Body of pancreas (tissue), 4 donors: Measurements from ENCODE around the gene ADAMTS19. TPM values are rescaled to one million over a fixed set of nuclear protein-coding genes. Genes with fewer than 3 reads are reported as not detected.

Source experiments
- ATAC-seq: fragments of 150-250 bp; one replicate; pipeline ENCODE4 v1.9.1; 2016
- DNase-seq, 4 donors: peaks; one replicate each; pipeline ENCODE4 v3.0.0-alpha.2; 2019
- H3K27ac ChIP-seq, 4 donors: fragments of 200-600 bp; sonication (generic); 1 replicate in 3 of 4; 2 replicates in 1 of 4; pipeline versions ENCODE4 v1.5.1 to v1.6.1; 2016 to 2019; ENCODE audit warnings: mild to moderate bottlenecking in 1 of 4, mixed read lengths in 1 of 4, moderate library complexity in 1 of 4
- H3K27me3 ChIP-seq, 2 donors: fragments of 200-600 bp; sonication (generic); one replicate each; pipeline ENCODE4 v1.6.0; 2016; ENCODE audit warnings: mild to moderate bottlenecking in 1 of 2
- H3K36me3 ChIP-seq, 2 donors: fragments of 200-600 bp; sonication (generic); replicated peaks in 1 of 2; 2 replicates each; pipeline ENCODE4 v1.5.1; 2016; ENCODE audit warnings: low read depth in 2 of 2; ENCODE audit not compliant: insufficient read depth in 1 of 2
- H3K4me1 ChIP-seq: fragments of 200-600 bp; sonication (generic); one replicate; pipeline ENCODE4 v1.6.0; 2016
- H3K4me3 ChIP-seq, 2 donors: fragments of 200-600 bp; sonication (generic); 1 replicate in 1 of 2; 2 replicates in 1 of 2; pipeline ENCODE4 v1.5.1; 2016 to 2019
- H3K9me3 ChIP-seq, 3 donors: fragments of 200-600 bp; sonication (generic); 1 replicate in 2 of 3; 2 replicates in 1 of 3; pipeline ENCODE4 v1.5.1; 2016
- POLR2A ChIP-seq, 3 donors: fragments of 450-650 bp; IDR thresholded peaks; one replicate each; pipeline ENCODE4 v1.6.1; 2016; ENCODE audit warnings: antibody characterized with exemption in 3 of 3, mild to moderate bottlenecking in 2 of 3
- WGBS, 2 donors: methylation state at CpG; one replicate each; pipeline ENCODE4 v1.1.5; 2017; 5-methylcytosine and 5-hydroxymethylcytosine counted together
- intact Hi-C: fragments of 100-400 bp; cut with DNase I; formaldehyde crosslinking; loops from one replicate; pipeline ENCODE4 v1.15.1; 2023
- total RNA-seq, 2 donors: library from RNA; depleted of rRNA; stranded (reverse); fragments of >200 nt; gene quantifications; one replicate each; pipeline ENCODE4 v1.1.0, GENCODE V29; 2016
- TF ChIP-seq, protein P1 (sequence below), 7 experiments: fragments of 450-650 bp in 4 of 7; fragments of 200-600 bp in 3 of 7; sonication (generic) in 3 of 7; IDR thresholded peaks; one replicate each; pipeline ENCODE4 v1.5.1; 2016 to 2019; ENCODE audit warnings: antibody characterized with exemption in 7 of 7

Gene ADAMTS19
- total RNA-seq, 2 donors from 2014 or later: 0.26 to 1.3 TPM

- WGBS, 2 donors: 56 to 59% methylated on average over 1 of the region's 1 CpG
- DNase-seq (no peak), ATAC-seq (no peak)
- intact Hi-C loops: no loop called here
- no peaks in the 10 kb centered on the region for H3K36me3 ChIP-seq
- H3K4me3 ChIP-seq: no peak overlapping the region
- H3K27ac ChIP-seq: no peak overlapping the region
- TF ChIP-seq POLR2A (IDR thresholded peaks at IDR 0.05): no peak
- TF ChIP-seq, protein P1, sequence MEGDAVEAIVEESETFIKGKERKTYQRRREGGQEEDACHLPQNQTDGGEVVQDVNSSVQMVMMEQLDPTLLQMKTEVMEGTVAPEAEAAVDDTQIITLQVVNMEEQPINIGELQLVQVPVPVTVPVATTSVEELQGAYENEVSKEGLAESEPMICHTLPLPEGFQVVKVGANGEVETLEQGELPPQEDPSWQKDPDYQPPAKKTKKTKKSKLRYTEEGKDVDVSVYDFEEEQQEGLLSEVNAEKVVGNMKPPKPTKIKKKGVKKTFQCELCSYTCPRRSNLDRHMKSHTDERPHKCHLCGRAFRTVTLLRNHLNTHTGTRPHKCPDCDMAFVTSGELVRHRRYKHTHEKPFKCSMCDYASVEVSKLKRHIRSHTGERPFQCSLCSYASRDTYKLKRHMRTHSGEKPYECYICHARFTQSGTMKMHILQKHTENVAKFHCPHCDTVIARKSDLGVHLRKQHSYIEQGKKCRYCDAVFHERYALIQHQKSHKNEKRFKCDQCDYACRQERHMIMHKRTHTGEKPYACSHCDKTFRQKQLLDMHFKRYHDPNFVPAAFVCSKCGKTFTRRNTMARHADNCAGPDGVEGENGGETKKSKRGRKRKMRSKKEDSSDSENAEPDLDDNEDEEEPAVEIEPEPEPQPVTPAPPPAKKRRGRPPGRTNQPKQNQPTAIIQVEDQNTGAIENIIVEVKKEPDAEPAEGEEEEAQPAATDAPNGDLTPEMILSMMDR (IDR thresholded peaks at IDR 0.05): no peak
- H3K9me3 ChIP-seq: no peaks in the 10 kb centered on the region
- no peaks in the 10 kb centered on the region for H3K4me1 ChIP-seq
- no peaks in the 10 kb centered on the region for H3K27me3 ChIP-seq
Observed at GRCh38 chr5:129609710-129610109, 149.6 kb downstream of the ADAMTS19 start.

- H3K36me3 ChIP-seq: no peaks in the 10 kb centered on the region
- no peak overlapping the region for H3K27ac ChIP-seq
- no peaks in the 10 kb centered on the region for H3K9me3 ChIP-seq
- TF ChIP-seq POLR2A (IDR thresholded peaks at IDR 0.05): no peak
- TF ChIP-seq, protein P1 (IDR thresholded peaks at IDR 0.05): no peak
- 85 to 91% methylated on average over 1 of the region's 1 CpG for WGBS, 2 donors
- no peaks in the 10 kb centered on the region for H3K4me1 ChIP-seq
- intact Hi-C loops: no loop called here
- ATAC-seq (no peak), DNase-seq (no peak)
- H3K27me3 ChIP-seq: no peaks in the 10 kb centered on the region
- H3K4me3 ChIP-seq: no peak overlapping the region
Observed at GRCh38 chr5:129616517-129616916, 156.4 kb downstream of the ADAMTS19 start.

DNA sequence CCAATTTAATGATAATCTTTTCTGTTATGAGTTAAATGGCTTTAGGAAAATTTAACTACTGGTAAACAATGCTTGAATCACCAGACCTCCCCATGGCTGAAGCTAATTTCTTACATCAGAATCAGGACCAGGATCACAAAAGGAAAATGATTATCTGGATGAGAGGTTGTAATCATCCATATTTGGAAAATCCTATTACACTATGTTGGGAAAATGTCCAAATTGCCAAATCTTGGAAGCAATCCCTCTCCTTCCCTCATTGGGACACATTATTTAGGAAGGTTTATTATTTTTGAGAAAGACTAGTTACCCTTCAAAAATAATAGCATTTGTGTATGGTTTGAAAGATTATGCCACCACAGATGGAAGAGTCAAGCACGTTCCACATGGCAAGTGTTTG lies 157.1 kb downstream of the ADAMTS19 start:
- H3K4me1 ChIP-seq: no peaks in the 10 kb centered on the region
- 62 to 67% methylated on average over 1 of the region's 1 CpG for WGBS, 2 donors
- intact Hi-C loops: no loop called here
- ATAC-seq: no peak
- H3K27me3 ChIP-seq: no peaks in the 10 kb centered on the region
- no peak overlapping the region for H3K4me3 ChIP-seq
- DNase-seq: no peak
- H3K36me3 ChIP-seq: no peaks in the 10 kb centered on the region
- H3K27ac ChIP-seq: no peak overlapping the region
- TF ChIP-seq, protein P1 (IDR thresholded peaks at IDR 0.05): no peak
- TF ChIP-seq POLR2A (IDR thresholded peaks at IDR 0.05): no peak
- H3K9me3 ChIP-seq: no peaks in the 10 kb centered on the region

DNA sequence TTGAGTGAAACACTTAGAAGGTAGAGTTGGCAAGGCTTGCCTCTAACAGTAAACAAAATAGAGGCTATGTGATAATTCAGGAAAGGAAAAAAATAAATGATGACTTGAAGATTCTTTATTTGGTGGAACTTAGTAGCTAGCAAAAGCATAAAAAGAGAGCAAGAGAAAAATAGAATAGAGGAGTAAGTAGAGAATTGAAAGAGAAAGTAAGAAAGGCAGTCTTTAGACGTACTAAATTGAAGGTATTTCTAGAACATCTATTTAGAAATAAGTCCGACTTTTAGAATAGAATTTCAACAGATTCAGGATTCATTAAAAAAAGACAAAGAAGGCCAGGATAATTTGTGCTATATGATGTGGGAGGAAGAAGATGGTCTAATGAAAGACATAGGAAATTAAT lies 159.7 kb downstream of the ADAMTS19 start:
- no peak overlapping the region for H3K4me3 ChIP-seq
- WGBS, 2 donors: 47 to 56% methylated on average over 2 of the region's 2 CpGs
- TF ChIP-seq, protein P1 (IDR thresholded peaks at IDR 0.05): no peak
- TF ChIP-seq POLR2A (IDR thresholded peaks at IDR 0.05): no peak
- H3K36me3 ChIP-seq: no peaks in the 10 kb centered on the region
- no peak overlapping the region for H3K27ac ChIP-seq
- H3K27me3 ChIP-seq: no peaks in the 10 kb centered on the region
- ATAC-seq: no peak
- H3K9me3 ChIP-seq: no peaks in the 10 kb centered on the region
- no peak for DNase-seq
- H3K4me1 ChIP-seq: no peaks in the 10 kb centered on the region
- intact Hi-C loops: no loop called here

DNA sequence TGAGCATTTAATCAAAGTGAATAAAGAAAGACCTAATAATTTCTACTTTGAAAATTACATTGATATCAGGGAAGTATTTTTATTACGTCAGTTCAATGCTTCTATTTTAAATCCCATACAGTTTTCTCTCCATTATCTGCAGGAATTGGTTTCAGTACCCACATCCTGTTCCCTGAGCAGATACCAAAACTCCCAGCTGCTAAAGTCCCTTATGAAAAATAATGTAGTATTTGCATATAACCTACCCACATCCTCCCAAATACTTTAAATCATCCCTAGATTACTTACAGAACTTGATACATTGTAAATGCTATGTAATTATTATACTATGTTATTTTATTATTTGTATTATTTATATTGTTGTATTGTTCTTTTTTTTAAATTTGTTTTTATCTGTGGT lies 162.4 kb downstream of the ADAMTS19 start:
- ATAC-seq: no peak

More for the DNA sequence above, 162.4 kb downstream of the ADAMTS19 start:
- Histone ChIP-seq H3K27ac (no peak overlapping the region), H3K4me3 (no peak overlapping the region), H3K27me3 (no peaks in the 10 kb centered on the region), H3K9me3 (no peaks in the 10 kb centered on the region), H3K4me1 (no peaks in the 10 kb centered on the region), H3K36me3 (no peaks in the 10 kb centered on the region)
- intact Hi-C loops: no loop called here
- 18 to 74% methylated on average over 1 of the region's 1 CpG for WGBS, 2 donors
- DNase-seq: no peak
- TF ChIP-seq, protein P1 (IDR thresholded peaks at IDR 0.05): no peak
- no peak for TF ChIP-seq POLR2A (IDR thresholded peaks at IDR 0.05)
